ENCODE results near the gene ISM1. TPM values are rescaled to one million over a fixed set of nuclear protein-coding genes. Genes with fewer than 3 reads are reported as not detected.

The ISM1 gene
- total RNA-seq, 1 experiment from 2014 or later, result 0.20 TPM

GRCh38 chr20:13276945-13277541 is 56.0 kb downstream of the ISM1 start:
- no peaks in the 10 kb centered on the region for H4K20me1 ChIP-seq (ENCODE audit: control insufficient read depth, insufficient read depth, insufficient read length)
- Mint-ChIP-seq H3K36me3 (ENCODE audit: insufficient read depth in 1 of 3, low read depth in 3 of 3) (no peaks in the 10 kb centered on the region), H3K27ac (no peak overlapping the region), H3K4me1 (peaks cover 6 to 10% of the 10 kb centered on the region in 2 experiments), H3K9me3 (no peaks in the 10 kb centered on the region), H3K27me3 (ENCODE audit: low read depth) (0 out of 2 replicates have a peak, but pooled peaks cover 2% of the 10 kb centered on the region), H3K4me3 (no peak overlapping the region)
- no peak overlapping the region for H3K9ac ChIP-seq (ENCODE audit: extremely low read depth, insufficient read length, low read length)
- no CpG with 5 or more reads among the region's 6 CpGs for WGBS (ENCODE audit: extremely low coverage, insufficient read length, low lambda C conversion rate)
- no peak overlapping the region for H3K4ac ChIP-seq (ENCODE audit: low read depth, low read length)
- H2BK15ac ChIP-seq (ENCODE audit: low read depth, low read length), result no peak overlapping the region
- no peak for TF ChIP-seq CTCF (conservative IDR thresholded peaks at IDR 0.05)
- H3K79me2 ChIP-seq (ENCODE audit: insufficient read depth, low read length), result no peaks in the 10 kb centered on the region
- no peak overlapping the region for H4K91ac ChIP-seq (ENCODE audit: insufficient read length, low read depth, low read length)
- no peak overlapping the region for H3K14ac ChIP-seq (ENCODE audit: insufficient read depth, low read length)
- H3T11ph ChIP-seq (ENCODE audit: low read length), result no peak overlapping the region
- DNase-seq, result no peak
- H3K56ac ChIP-seq (ENCODE audit: insufficient read length, low read depth, low read length), result no peak overlapping the region
- H3K18ac ChIP-seq (ENCODE audit: insufficient read length, low read depth, low read length), result no peak overlapping the region
- no peak overlapping the region for H4K5ac ChIP-seq (ENCODE audit: insufficient read length, low read depth, low read length)
- H3K23ac ChIP-seq (ENCODE audit: insufficient read length, low read depth, low read length), result no peak overlapping the region
- no peak overlapping the region for H2BK20ac ChIP-seq (ENCODE audit: low read depth, low read length, poor library complexity, severe bottlenecking)
- no peaks in the 10 kb centered on the region for H3K79me1 ChIP-seq (ENCODE audit: insufficient read depth, low read depth, low read length, poor library complexity, severe bottlenecking)
- no peak overlapping the region for H2BK5ac ChIP-seq (ENCODE audit: insufficient read length, low read length)
- no peaks in the 10 kb centered on the region for H3K27me3 ChIP-seq (ENCODE audit: insufficient read depth, low read length)
- H3K27ac ChIP-seq (ENCODE audit: insufficient read length, low read depth, low read length), result no peak overlapping the region
- H2AFZ ChIP-seq (ENCODE audit: low read length), result no peak overlapping the region
- no peak overlapping the region for H4K8ac ChIP-seq (replicated peaks; ENCODE audit: insufficient read length, low read depth, low read length)
- no peaks in the 10 kb centered on the region for H3K4me1 ChIP-seq (ENCODE audit: insufficient read depth, low read length)
- no peaks in the 10 kb centered on the region for H3K9me3 ChIP-seq (ENCODE audit: control insufficient read depth, low read depth, low read length)
- no peak overlapping the region for H2AK5ac ChIP-seq (ENCODE audit: insufficient read length, low read length)
- H3K23me2 ChIP-seq (ENCODE audit: insufficient read length, low read depth, low read length, poor library complexity, severe bottlenecking), result no peaks in the 10 kb centered on the region
- no peak overlapping the region for H2BK120ac ChIP-seq (ENCODE audit: low read depth, low read length, poor library complexity, severe bottlenecking)
- no peak overlapping the region for H3K4me2 ChIP-seq (ENCODE audit: insufficient read depth, insufficient read length, low read length)
- no peak overlapping the region for H2BK12ac ChIP-seq (ENCODE audit: insufficient read length, low read depth, low read length)

Data from H9 (cell line).